ENCODE data around the gene MYO3B. TPM values are rescaled to one million over a fixed set of nuclear protein-coding genes. Genes with fewer than 3 reads are reported as not detected.

The MYO3B gene
- polyA plus RNA-seq, 1 experiment: 0.10 TPM

- no peak for DNase-seq (ENCODE audit: low read depth, low spot score)
- H3K9me3 ChIP-seq (ENCODE audit: control insufficient read depth, insufficient read depth, low read length): no peaks in the 10 kb centered on the region
- H3K27me3 ChIP-seq (ENCODE audit: control insufficient read depth, insufficient read depth, low read length): peaks cover 8% of the 10 kb centered on the region
- TF ChIP-seq CTCF (IDR thresholded peaks at IDR 0.05; ENCODE audit: low read depth, low read length): peak; percentile 39
- no peak overlapping the region for H3K27ac ChIP-seq (ENCODE audit: low read depth, low read length)
- ChIA-PET CTCF (interaction anchor here (0.6 to 3.5 kb wide), 16 partner anchors 9 to 919 kb away, joined by 3 to 33 read pairs (median 4); partner anchors contain the start of gene GAD1), POLR2A (interaction anchor here (0.7 kb wide), 1 partner anchor 407 kb away, joined by 6 read pairs; no protein-coding TSS in a partner anchor)
- no peak overlapping the region for H3K4me3 ChIP-seq (ENCODE audit: low read depth, low read length)
Observed at GRCh38 chr2:170369894-170370293, 191.9 kb downstream of the MYO3B start.

GRCh38 chr2:170371231-170371998 lies 193.5 kb downstream of the MYO3B start:
- no peak overlapping the region for H3K4me3 ChIP-seq (ENCODE audit: low read depth, low read length)
- H3K27ac ChIP-seq (ENCODE audit: low read depth, low read length): no peak overlapping the region
- DNase-seq (ENCODE audit: low read depth, low spot score): no peak
- CTCF ChIA-PET: interaction anchor here (2.3 to 3.5 kb wide), 2 partner anchors 11 to 37 kb away, joined by 12 to 16 read pairs; no protein-coding TSS in a partner anchor
- POLR2A ChIA-PET: no interaction called here
- H3K27me3 ChIP-seq (ENCODE audit: control insufficient read depth, insufficient read depth, low read length): peaks cover 8% of the 10 kb centered on the region
- no peaks in the 10 kb centered on the region for H3K9me3 ChIP-seq (ENCODE audit: control insufficient read depth, insufficient read depth, low read length)
- no peak for TF ChIP-seq CTCF (IDR thresholded peaks at IDR 0.05; ENCODE audit: low read depth, low read length)

- no peak for DNase-seq (ENCODE audit: low read depth, low spot score)
- CTCF ChIA-PET: interaction anchor here (1.8 kb wide), 1 partner anchor 14 kb away, joined by 4 read pairs; no protein-coding TSS in a partner anchor
- Histone ChIP-seq H3K9me3 (ENCODE audit: control insufficient read depth, insufficient read depth, low read length) (no peaks in the 10 kb centered on the region), H3K27me3 (ENCODE audit: control insufficient read depth, insufficient read depth, low read length) (no peaks in the 10 kb centered on the region), H3K4me3 (ENCODE audit: low read depth, low read length) (no peak overlapping the region), H3K27ac (ENCODE audit: low read depth, low read length) (no peak overlapping the region)
- POLR2A ChIA-PET: no interaction called here
- TF ChIP-seq CTCF (IDR thresholded peaks at IDR 0.05; ENCODE audit: low read depth, low read length): no peak
Observed at GRCh38 chr2:170375192-170375591, 197.2 kb downstream of the MYO3B start.

GRCh38 chr2:170377500-170378207 lies 199.7 kb downstream of the MYO3B start:
- H3K9me3 ChIP-seq (ENCODE audit: control insufficient read depth, insufficient read depth, low read length): no peaks in the 10 kb centered on the region
- no peak overlapping the region for H3K27ac ChIP-seq (ENCODE audit: low read depth, low read length)
- CTCF ChIA-PET: interaction anchor here (0.6 to 3.1 kb wide), 15 partner anchors 8 to 925 kb away, joined by 3 to 19 read pairs (median 4); partner anchors contain the start of gene GAD1
- no peaks in the 10 kb centered on the region for H3K27me3 ChIP-seq (ENCODE audit: control insufficient read depth, insufficient read depth, low read length)
- POLR2A ChIA-PET: no interaction called here
- peak; percentile 28 for TF ChIP-seq CTCF (IDR thresholded peaks at IDR 0.05; ENCODE audit: low read depth, low read length)
- no peak for DNase-seq (ENCODE audit: low read depth, low spot score)
- no peak overlapping the region for H3K4me3 ChIP-seq (ENCODE audit: low read depth, low read length)
